ENCODE results near the gene TPRKB.
"Not testable (repeated sequence)": the region's sequence is repeated elsewhere in the genome, so short reads cannot be mapped to it uniquely, and the experiment has no call there.

Gene TPRKB

GRCh38 chr2:73704285-73704684, 32.9 kb downstream of the TPRKB start:
- DNase-seq (ENCODE audit: insufficient read length, low spot score): no peak
- no peak for FAIRE-seq
- no peak for TF ChIP-seq CTCF (IDR thresholded peaks at IDR 0.05; ENCODE audit: insufficient read depth, missing control alignments)

DNA sequence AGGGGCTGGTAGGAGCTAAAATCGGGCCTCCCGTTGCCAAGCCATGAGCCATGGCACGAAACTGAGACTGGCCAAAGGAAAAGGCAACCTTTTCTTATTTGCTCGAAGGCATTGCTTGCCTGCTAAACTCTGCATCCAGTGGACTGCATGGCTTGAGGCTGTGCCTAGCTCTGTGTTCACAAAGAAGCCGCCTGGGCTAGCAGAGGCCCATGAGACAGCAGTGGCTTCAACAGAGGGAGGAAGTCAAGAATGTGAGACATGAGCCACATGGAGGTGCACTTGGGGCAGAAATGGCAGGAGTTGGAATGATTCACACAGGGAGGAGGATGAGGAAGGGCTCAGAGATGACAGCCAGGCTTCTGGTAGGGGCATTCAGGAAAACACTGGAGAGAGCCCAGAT, 33.5 kb downstream of the TPRKB start:
- FAIRE-seq (no peak), DNase-seq (ENCODE audit: insufficient read length, low spot score) (no peak)
- no peak for TF ChIP-seq CTCF (IDR thresholded peaks at IDR 0.05; ENCODE audit: insufficient read depth, missing control alignments)

GRCh38 chr2:73702852-73703493, 34.2 kb downstream of the TPRKB start:
- not testable (repeated sequence) for DNase-seq (ENCODE audit: insufficient read length, low spot score); FAIRE-seq

DNA sequence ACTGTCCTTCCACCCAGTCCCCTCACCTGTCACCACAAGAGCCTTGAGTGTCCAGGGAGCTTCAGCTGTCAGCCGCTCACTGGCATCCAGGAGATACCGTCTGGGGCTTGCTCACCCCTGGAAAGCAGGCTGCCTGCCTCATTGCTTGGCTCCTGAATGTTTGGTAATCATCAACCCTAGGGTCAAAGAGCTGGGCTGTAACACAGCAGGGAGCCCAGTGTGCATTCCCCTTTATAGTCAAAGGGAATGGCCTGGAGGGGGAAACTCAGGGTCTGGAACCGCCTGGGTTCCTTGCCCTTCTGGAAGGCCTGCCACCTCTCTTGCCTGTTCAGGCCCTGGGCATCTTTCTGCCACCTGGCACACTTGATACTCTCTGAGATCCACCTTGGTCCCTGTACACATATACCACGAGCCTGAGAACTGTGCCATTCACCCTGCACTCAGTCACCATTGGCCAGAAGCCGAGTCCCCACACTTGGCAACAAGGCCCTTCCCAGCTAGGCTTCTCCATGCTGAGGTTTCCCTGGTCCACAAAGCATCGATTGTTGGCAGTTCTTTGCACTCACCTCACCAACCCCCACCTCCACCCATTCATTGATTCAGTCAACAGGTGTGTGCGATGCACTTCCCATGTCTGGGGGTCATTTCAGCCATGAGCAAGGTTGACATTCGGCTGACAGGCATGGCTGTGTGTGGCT, 35.0 kb downstream of the TPRKB start:
- TF ChIP-seq CTCF (IDR thresholded peaks at IDR 0.05; ENCODE audit: insufficient read depth, missing control alignments): no peak
- FAIRE-seq: no peak
- no peak for DNase-seq (ENCODE audit: insufficient read length, low spot score)

DNA sequence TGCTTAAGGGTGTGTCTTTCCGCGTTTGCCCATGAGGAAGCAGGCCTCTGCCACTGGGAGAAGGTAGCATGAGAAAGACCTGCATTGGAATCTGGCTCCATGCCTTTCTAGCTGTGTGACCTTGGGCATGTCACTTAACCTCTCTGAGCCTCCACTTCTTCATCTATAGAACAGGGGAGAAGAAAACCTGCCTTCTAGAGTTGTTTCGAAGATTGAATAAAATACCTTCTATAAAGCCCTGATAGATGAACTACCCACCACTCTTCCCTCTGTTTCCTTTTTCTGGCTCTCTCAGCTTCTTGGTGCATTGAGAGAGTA, 35.7 kb downstream of the TPRKB start:
- DNase-seq (ENCODE audit: insufficient read length, low spot score); FAIRE-seq: not testable (repeated sequence)

- no peak for TF ChIP-seq CTCF (IDR thresholded peaks at IDR 0.05; ENCODE audit: insufficient read depth, missing control alignments)
- FAIRE-seq: no peak
- DNase-seq (ENCODE audit: insufficient read length, low spot score): no peak
Observed at GRCh38 chr2:73700661-73701447, 36.3 kb downstream of the TPRKB start.

DNA sequence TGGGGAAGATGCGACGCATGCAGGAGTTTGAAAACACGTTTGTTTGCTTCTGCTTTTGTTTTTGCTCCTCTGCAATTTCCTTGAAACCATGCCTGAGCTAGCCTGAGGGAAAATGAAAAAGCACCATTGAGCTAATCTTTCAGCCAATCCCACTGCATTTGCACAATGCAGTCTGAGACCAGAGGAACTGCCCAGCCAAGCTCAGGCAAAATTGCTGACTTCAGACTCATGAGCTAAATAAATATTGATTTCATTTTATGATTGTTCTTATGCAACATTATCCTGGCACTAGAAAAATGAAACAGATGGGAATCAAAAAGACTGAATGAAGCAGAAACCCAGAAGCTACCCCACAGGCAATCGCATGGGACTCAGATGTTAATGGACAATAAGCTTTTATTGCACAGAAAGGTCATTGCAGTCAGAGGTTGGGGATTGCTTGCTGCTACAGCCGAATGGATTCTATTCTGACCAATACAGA, 37.0 kb downstream of the TPRKB start:
- DNase-seq (ENCODE audit: insufficient read length, low spot score) (no peak), FAIRE-seq (no peak)
- no peak for TF ChIP-seq CTCF (IDR thresholded peaks at IDR 0.05; ENCODE audit: insufficient read depth, missing control alignments)

- TF ChIP-seq CTCF (IDR thresholded peaks at IDR 0.05; ENCODE audit: insufficient read depth, missing control alignments): no peak
- no peak for DNase-seq (ENCODE audit: insufficient read length, low spot score)
- FAIRE-seq: no peak
Observed at GRCh38 chr2:73699437-73699836, 37.7 kb downstream of the TPRKB start.
